GM13977 (cell line): Measurements from ENCODE around the gene RBM46.

ENCODE experiments used
- DNase-seq: peaks from one replicate; pipeline ENCODE4 v3.0.0; 2012; ENCODE audit warnings: low spot score
- in situ Hi-C: fragments of 300-500 bp; cut with MboI; formaldehyde crosslinking; loops from one replicate; pipeline ENCODE4 v1.12.0; 2022; ENCODE audit warnings: low sequenced_read_pairs, low pct_unique_long_range_greater_than_20kb, mixed read lengths, inconsistent platforms; ENCODE audit not compliant: unreplicated experiment
- TF ChIP-seq, protein P1 (sequence below): IDR thresholded peaks from 2 replicates; pipeline ENCODE4 v1.5.1; 2012; ENCODE audit warnings: mild to moderate bottlenecking, control low read depth; ENCODE audit not compliant: insufficient read depth; ENCODE audit errors: extremely low read depth, missing control alignments

RBM46 gene, protein sequence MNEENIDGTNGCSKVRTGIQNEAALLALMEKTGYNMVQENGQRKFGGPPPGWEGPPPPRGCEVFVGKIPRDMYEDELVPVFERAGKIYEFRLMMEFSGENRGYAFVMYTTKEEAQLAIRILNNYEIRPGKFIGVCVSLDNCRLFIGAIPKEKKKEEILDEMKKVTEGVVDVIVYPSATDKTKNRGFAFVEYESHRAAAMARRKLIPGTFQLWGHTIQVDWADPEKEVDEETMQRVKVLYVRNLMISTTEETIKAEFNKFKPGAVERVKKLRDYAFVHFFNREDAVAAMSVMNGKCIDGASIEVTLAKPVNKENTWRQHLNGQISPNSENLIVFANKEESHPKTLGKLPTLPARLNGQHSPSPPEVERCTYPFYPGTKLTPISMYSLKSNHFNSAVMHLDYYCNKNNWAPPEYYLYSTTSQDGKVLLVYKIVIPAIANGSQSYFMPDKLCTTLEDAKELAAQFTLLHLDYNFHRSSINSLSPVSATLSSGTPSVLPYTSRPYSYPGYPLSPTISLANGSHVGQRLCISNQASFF

DNA sequence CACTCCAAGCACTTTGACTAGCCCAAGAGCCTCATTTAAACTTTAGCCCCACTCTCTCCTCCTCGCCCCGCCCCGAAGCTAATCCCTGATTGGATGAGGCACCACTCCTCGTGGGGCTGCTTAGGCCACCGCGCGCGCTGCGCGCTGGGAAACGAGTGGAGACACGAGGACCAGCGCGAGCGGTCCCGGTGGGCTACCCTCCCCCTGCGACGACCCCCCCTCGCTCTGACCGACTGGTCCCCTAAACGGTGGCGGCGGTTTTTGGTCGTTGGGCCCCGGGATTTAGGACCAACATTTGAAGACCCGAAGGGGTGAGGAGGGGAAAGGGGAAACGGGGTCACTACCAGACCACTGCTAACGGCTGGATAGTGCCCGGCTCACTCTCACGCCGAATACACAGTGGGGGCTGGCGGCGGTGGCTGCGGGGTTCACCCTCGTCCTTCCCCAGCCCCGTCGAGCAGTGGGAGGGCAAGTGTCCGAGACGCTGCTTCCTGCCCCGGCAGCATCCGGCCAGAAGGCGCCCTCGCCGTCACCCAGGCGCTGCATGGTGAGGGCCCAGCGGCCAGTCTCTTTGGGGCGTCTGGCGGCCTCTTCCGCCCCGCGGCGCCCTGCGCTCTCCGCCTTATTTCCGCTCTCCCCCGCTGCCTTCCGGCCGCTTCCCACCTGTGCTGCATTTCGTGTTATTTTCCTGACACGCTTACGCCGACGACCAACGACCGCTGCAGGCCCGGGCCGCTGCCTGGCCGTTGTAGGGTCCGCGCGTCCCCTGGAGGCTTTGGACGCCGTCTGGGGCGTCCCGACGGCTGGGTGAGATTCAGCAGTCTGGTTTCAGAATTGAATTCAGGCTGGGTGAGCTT lies at the start of gene RBM46:
TSS of gene RBM46 (plus strand) at position 147 of the 857 bp plus-strand sequence. CDS start 15,481 bp downstream, outside the sequence.
- in situ Hi-C loops: no loop called here
- no peak for DNase-seq
- TF ChIP-seq, protein P1, sequence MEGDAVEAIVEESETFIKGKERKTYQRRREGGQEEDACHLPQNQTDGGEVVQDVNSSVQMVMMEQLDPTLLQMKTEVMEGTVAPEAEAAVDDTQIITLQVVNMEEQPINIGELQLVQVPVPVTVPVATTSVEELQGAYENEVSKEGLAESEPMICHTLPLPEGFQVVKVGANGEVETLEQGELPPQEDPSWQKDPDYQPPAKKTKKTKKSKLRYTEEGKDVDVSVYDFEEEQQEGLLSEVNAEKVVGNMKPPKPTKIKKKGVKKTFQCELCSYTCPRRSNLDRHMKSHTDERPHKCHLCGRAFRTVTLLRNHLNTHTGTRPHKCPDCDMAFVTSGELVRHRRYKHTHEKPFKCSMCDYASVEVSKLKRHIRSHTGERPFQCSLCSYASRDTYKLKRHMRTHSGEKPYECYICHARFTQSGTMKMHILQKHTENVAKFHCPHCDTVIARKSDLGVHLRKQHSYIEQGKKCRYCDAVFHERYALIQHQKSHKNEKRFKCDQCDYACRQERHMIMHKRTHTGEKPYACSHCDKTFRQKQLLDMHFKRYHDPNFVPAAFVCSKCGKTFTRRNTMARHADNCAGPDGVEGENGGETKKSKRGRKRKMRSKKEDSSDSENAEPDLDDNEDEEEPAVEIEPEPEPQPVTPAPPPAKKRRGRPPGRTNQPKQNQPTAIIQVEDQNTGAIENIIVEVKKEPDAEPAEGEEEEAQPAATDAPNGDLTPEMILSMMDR: no peak

DNA sequence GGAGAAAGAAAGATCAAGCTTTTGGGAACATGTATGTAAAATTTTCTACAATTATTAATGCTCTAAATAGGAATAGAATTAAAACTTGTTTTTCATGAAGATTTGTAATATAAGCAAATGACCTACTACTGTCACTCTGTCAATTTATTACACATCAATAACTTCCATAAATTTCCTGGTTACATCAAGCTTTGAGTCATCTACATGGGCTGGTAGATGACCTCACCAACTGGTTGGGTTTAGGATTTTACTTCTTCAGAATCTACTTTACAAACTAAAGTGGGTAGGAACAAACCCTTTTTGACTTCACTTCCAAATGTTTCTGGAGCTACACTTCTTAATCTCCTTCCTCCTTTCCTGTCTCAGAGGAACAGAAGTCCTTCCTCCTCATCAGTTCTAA lies 49.3 kb upstream of the RBM46 start:
- in situ Hi-C loops: no loop called here
- no peak for DNase-seq
- TF ChIP-seq, protein P1: no peak

DNA sequence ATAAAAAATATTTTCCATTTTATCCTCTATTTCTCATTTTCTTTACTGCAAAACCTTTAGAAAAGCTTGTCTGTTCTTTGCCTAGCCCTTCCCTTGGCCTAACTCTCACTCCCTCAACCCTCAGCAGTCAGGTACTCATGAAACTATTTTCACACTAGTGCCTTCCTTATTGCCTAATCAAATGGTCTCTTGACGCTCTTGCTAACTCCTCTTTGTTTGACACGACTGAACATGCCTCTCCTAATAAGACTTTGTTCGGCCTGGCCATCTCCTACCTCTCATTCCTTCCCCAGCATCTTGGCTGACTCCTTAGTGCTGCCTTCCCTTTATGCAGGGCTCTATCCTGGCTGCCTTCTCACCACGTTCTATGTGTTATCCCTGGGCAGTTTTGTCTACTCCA lies 48.4 kb upstream of the RBM46 start:
- TF ChIP-seq, protein P1: no peak
- in situ Hi-C loops: no loop called here

DNA sequence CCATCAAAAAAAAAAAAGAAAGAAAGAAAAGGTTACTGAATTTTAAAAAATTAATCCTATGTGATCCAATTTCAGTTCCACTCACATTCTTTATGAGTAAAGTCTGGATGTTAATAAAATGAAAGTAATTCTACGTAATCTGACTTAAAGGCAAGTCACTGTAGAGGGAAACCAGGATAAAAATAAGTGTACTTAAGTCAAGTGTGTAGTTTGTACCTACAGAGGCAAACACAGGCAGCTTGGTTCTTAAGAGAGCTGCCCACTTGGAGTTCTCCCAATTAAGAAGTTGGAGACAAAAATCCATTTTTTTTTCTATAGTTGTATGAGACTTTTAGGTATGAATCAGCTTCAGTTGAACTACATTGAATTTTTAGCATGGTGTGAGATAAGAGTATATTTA lies 44.3 kb upstream of the RBM46 start:
- TF ChIP-seq, protein P1: no peak
- in situ Hi-C loops: no loop called here
- DNase-seq: no peak

More for the DNA sequence above, 48.4 kb upstream of the RBM46 start:
- no peak for DNase-seq

DNA sequence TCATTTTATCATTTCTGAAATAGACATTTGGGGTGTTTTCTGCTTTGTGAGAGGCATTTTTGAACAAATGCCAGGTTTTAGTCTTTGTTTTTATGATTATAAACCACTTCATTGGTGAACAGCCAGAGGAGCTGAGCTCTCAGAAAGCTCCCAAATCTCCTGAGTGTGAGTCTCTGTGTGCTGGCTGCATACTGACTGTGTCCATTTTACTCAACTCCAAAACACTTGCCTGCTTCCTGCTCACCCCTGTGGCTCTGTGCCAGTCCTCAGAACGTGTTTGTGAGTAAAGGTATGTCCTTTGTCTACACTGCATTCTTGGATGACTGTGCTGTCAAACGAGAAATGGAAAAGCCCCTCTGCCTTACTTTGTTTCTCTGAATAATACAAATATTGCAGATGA lies 42.6 kb upstream of the RBM46 start:
- DNase-seq: no peak
- TF ChIP-seq, protein P1: no peak
- in situ Hi-C loops: no loop called here

DNA sequence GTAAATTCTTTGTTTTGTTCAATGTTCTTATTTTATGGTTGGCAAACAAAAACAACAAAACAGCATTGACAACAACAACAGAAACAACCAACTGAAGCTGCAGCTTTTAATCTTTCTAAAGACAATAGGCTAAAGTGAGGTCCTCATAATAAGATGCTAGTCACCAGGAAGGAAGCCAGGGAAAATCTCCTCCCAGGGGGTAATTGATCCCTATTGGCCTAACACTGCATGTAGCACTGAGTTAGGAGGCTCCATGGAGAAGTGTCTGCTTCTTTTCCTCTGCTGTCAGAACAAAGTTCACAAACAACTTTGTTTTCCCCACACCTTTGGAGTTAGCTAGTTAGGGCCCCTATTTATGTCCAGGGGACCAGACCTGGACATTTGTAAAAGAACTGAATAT lies 42.0 kb upstream of the RBM46 start:
- in situ Hi-C loops: no loop called here
- no peak for DNase-seq

More for the DNA sequence above, 42.0 kb upstream of the RBM46 start:
- TF ChIP-seq, protein P1: no peak
